Measurements from ENCODE around the gene PTCH1. TPM values are rescaled to one million over a fixed set of nuclear protein-coding genes. Genes with fewer than 3 reads are reported as not detected.

PTCH1 gene
- polyA plus RNA-seq, 3 donors = not detected

DNA sequence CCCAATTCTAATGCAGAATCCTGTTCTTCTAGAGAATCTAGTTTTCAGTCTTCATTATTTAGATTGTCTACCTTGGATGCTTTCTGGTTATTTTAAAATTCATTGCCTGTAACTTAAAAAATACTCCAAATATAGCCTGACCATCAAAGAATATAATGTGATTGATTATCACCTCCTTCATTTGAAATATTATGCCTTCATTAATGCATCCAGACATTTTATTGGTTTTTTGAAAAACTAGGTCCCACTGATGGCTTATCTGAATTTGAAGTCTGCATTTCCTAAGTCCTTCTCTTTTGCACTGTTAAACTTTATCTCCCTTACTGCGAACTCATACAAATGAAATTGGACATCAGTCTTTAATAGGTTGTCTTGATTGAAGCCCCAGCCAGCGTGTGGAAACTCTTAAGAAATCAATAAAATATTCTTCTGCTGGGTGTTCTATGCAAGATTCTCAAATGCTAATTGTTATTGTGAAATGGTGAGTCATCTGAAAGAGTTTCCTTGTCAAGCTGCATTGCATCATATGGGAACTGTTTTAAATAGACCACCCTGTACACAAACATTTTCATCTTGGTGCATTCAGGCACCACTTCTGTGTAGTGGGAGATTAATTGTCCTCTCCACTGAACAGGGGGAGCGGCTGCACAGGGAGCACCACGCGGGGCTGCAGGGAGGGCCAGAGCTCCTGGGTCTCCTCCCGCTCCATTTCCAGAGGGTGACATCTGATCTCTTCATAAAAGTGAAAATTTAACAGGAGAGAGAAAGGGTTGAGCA lies 106.9 kb downstream of the PTCH1 start:
- Histone ChIP-seq H3K4me3 (replicated peaks in 1 of 3; ENCODE audit: low read depth in 2 of 3, low read length in 3 of 3) (peak overlapping the region in 1 of 3 experiments; percentile 39), H3K79me2 (ENCODE audit: insufficient read depth, low read length) (no peaks in the 10 kb centered on the region), H3K4me2 (replicated peaks; ENCODE audit: extremely low read depth, low read length, poor library complexity, severe bottlenecking) (peak overlapping the region; percentile 59), H3K4me1 (ENCODE audit: control insufficient read depth in 1 of 2, insufficient read depth in 2 of 2, low read length in 2 of 2) (peaks cover 26 to 32% of the 10 kb centered on the region in 2 donors), H3K9ac (ENCODE audit: insufficient read depth, low read length, poor library complexity, severe bottlenecking) (no peak overlapping the region), H3K9me3 (replicated peaks in 1 of 2; ENCODE audit: control insufficient read depth in 1 of 2, insufficient read depth in 1 of 2, low read length in 2 of 2) (no peaks in the 10 kb centered on the region), H4K20me1 (ENCODE audit: insufficient read depth, low read length) (no peaks in the 10 kb centered on the region), H3K36me3 (replicated peaks in 1 of 2; ENCODE audit: control insufficient read depth in 1 of 2, insufficient read depth in 2 of 2, low read length in 2 of 2) (no peaks in the 10 kb centered on the region), H2AFZ (ENCODE audit: insufficient read depth, low read depth, low read length, poor library complexity, severe bottlenecking) (peak overlapping the region; percentile 46), H3K27me3 (ENCODE audit: control insufficient read depth in 2 of 2, insufficient read depth in 2 of 2, low read length in 2 of 2) (no peaks in the 10 kb centered on the region), H3K27ac (ENCODE audit: low read depth in 1 of 2, low read length in 2 of 2) (no peak overlapping the region)
- Mint-ChIP-seq H3K27ac (peak overlapping the region in 5 of 7 donors; percentile 14 to 59 (median 26)), H3K9me3 (peaks cover 0 to 5% (median 0%) of the 10 kb centered on the region in 7 donors), H3K27me3 (ENCODE audit: low read depth in 3 of 3) (peaks cover 0 to 9% (median 6%) of the 10 kb centered on the region in 3 donors), H3K36me3 (no peaks in the 10 kb centered on the region), H3K4me3 (peak overlapping the region in 1 of 2 donors; percentile 66), H3K4me1 (peaks cover 43% of the 10 kb centered on the region)
- intact Hi-C loops (cut with micrococcal nuclease) = no loop called here
- no CpG with 5 or more reads among the region's 6 CpGs for WGBS (ENCODE audit: insufficient coverage)
- TF ChIP-seq, protein P1, sequence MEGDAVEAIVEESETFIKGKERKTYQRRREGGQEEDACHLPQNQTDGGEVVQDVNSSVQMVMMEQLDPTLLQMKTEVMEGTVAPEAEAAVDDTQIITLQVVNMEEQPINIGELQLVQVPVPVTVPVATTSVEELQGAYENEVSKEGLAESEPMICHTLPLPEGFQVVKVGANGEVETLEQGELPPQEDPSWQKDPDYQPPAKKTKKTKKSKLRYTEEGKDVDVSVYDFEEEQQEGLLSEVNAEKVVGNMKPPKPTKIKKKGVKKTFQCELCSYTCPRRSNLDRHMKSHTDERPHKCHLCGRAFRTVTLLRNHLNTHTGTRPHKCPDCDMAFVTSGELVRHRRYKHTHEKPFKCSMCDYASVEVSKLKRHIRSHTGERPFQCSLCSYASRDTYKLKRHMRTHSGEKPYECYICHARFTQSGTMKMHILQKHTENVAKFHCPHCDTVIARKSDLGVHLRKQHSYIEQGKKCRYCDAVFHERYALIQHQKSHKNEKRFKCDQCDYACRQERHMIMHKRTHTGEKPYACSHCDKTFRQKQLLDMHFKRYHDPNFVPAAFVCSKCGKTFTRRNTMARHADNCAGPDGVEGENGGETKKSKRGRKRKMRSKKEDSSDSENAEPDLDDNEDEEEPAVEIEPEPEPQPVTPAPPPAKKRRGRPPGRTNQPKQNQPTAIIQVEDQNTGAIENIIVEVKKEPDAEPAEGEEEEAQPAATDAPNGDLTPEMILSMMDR (IDR thresholded peaks at IDR 0.05) = no peak
- DNase-seq = peak; percentile 25 to 67 (median 50)

DNA sequence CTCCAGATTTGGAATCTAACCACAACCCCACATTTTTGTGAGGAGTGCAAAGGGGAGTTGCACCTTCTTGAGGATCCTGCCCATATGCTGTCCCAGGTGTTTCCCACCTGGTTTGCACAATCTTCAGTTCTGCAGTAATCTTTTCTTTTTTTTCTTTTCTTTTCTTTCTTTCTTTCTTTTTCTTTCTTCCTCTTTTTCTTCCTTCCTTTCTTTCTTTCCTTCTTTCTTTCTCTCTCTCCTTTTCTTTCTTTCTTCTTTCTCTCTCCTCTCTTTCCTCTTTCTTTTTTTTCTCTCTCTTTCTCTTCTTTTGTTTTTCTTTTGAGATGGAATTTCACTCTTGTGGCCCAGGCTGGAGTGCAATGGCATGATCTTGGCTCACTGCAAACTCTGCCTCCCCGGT lies 109.2 kb downstream of the PTCH1 start:
- H3K4me3 ChIP-seq (replicated peaks in 1 of 3; ENCODE audit: low read depth in 2 of 3, low read length in 3 of 3) = no peak overlapping the region
- DNase-seq = no peak
- H3K9ac ChIP-seq (ENCODE audit: insufficient read depth, low read length, poor library complexity, severe bottlenecking) = no peak overlapping the region
- H3K27ac Mint-ChIP-seq = no peak overlapping the region
- WGBS (ENCODE audit: insufficient coverage) = 100% methylated on average over 1 of the region's 1 CpG
- H3K4me2 ChIP-seq (replicated peaks; ENCODE audit: extremely low read depth, low read length, poor library complexity, severe bottlenecking) = no peak overlapping the region
- no peak overlapping the region for H2AFZ ChIP-seq (ENCODE audit: insufficient read depth, low read depth, low read length, poor library complexity, severe bottlenecking)
- H3K36me3 Mint-ChIP-seq = no peaks in the 10 kb centered on the region
- no peaks in the 10 kb centered on the region for H3K27me3 ChIP-seq (ENCODE audit: control insufficient read depth in 2 of 2, insufficient read depth in 2 of 2, low read length in 2 of 2)
- peaks cover 0 to 12% (median 5%) of the 10 kb centered on the region in 7 donors for H3K9me3 Mint-ChIP-seq
- no peaks in the 10 kb centered on the region for H3K36me3 ChIP-seq (replicated peaks in 1 of 2; ENCODE audit: control insufficient read depth in 1 of 2, insufficient read depth in 2 of 2, low read length in 2 of 2)
- H3K27me3 Mint-ChIP-seq (ENCODE audit: low read depth in 3 of 3) = peaks cover 6 to 12% (median 9%) of the 10 kb centered on the region in 3 donors
- H3K79me2 ChIP-seq (ENCODE audit: insufficient read depth, low read length) = no peaks in the 10 kb centered on the region
- peaks cover 43% of the 10 kb centered on the region for H3K4me1 Mint-ChIP-seq
- no peak overlapping the region for H3K27ac ChIP-seq (ENCODE audit: low read depth in 1 of 2, low read length in 2 of 2)
- intact Hi-C loops (cut with micrococcal nuclease) = no loop called here
- TF ChIP-seq, protein P1 (IDR thresholded peaks at IDR 0.05) = no peak
- no peak overlapping the region for H3K4me3 Mint-ChIP-seq
- H3K4me1 ChIP-seq (ENCODE audit: control insufficient read depth in 1 of 2, insufficient read depth in 2 of 2, low read length in 2 of 2) = peaks cover 26 to 32% of the 10 kb centered on the region in 2 donors
- H4K20me1 ChIP-seq (ENCODE audit: insufficient read depth, low read length) = no peaks in the 10 kb centered on the region
- H3K9me3 ChIP-seq (replicated peaks in 1 of 2; ENCODE audit: control insufficient read depth in 1 of 2, insufficient read depth in 1 of 2, low read length in 2 of 2) = no peaks in the 10 kb centered on the region

Data from CD14-positive monocyte (primary cell).